Ectodermal cell (in vitro differentiated cells): ENCODE measurements around the gene ZDHHC1.
"Not testable (repeated sequence)": the region's sequence is repeated elsewhere in the genome, so short reads cannot be mapped to it uniquely, and the experiment has no call there.

Experiments
- H3K27ac ChIP-seq: 2 replicates; pipeline ENCODE4 v1.7.0; 2013; ENCODE audit warnings: mild to moderate bottlenecking, low read depth, low read length; ENCODE audit not compliant: insufficient read depth, poor library complexity, severe bottlenecking
- H3K27me3 ChIP-seq: 2 replicates; pipeline ENCODE4 v1.7.0; 2013; ENCODE audit warnings: mild to moderate bottlenecking, low read length; ENCODE audit not compliant: insufficient read depth, control insufficient read depth, poor library complexity, severe bottlenecking
- H3K36me3 ChIP-seq: one replicate; pipeline ENCODE4 v1.7.0; 2013; ENCODE audit warnings: low read length; ENCODE audit not compliant: control insufficient read depth, insufficient read depth
- H3K4me1 ChIP-seq: one replicate; pipeline ENCODE4 v1.7.0; 2013; ENCODE audit warnings: low read length; ENCODE audit not compliant: control insufficient read depth, insufficient read depth
- H3K4me3 ChIP-seq: 2 replicates; pipeline ENCODE4 v1.7.0; 2013; ENCODE audit warnings: low read depth, low read length, control low read depth; ENCODE audit not compliant: insufficient read depth
- H3K9me3 ChIP-seq: 2 replicates; pipeline ENCODE4 v1.7.0; 2013; ENCODE audit warnings: mild to moderate bottlenecking, low read length, moderate library complexity; ENCODE audit not compliant: control insufficient read depth
- WGBS, 2 experiments: methylation state at CpG; one replicate each; pipeline ENCODE4 v1.1.7; 2013; ENCODE audit warnings: missing lambda C conversion rate in 2 of 2; 5-methylcytosine and 5-hydroxymethylcytosine counted together

Gene ZDHHC1

GRCh38 chr16:67425061-67425460 is 8.8 kb upstream of the ZDHHC1 start:
- Histone ChIP-seq H3K4me3 (no peak overlapping the region), H3K27ac (no peak overlapping the region), H3K27me3 (peaks cover 18% of the 10 kb centered on the region), H3K9me3 (no peaks in the 10 kb centered on the region), H3K4me1 (peaks cover 20% of the 10 kb centered on the region), H3K36me3 (no peaks in the 10 kb centered on the region)
- WGBS, 2 experiments: 30 to 35% methylated on average over 5 of the region's 6 CpGs

- H3K27ac ChIP-seq: no peak overlapping the region
- peaks cover 10% of the 10 kb centered on the region for H3K27me3 ChIP-seq
- H3K4me3 ChIP-seq: peak overlapping the region; percentile 4
- H3K36me3 ChIP-seq: no peaks in the 10 kb centered on the region
- 24 to 27% methylated on average over 5 of the region's 5 CpGs for WGBS, 2 experiments
- H3K4me1 ChIP-seq: peaks cover 20% of the 10 kb centered on the region
- H3K9me3 ChIP-seq: no peaks in the 10 kb centered on the region
Observed at GRCh38 chr16:67424261-67424615, 8.0 kb upstream of the ZDHHC1 start.

GRCh38 chr16:67423611-67424260 is 7.5 kb upstream of the ZDHHC1 start:
- Histone ChIP-seq H3K4me3 (no peak overlapping the region), H3K4me1 (peaks cover 20% of the 10 kb centered on the region), H3K9me3 (no peaks in the 10 kb centered on the region), H3K27ac (no peak overlapping the region), H3K27me3 (peaks cover 5% of the 10 kb centered on the region), H3K36me3 (no peaks in the 10 kb centered on the region)
- WGBS, 2 experiments: 15 to 21% methylated on average over 8 to 9 of the region's 9 CpGs

GRCh38 chr16:67423015-67423414 is 6.7 kb upstream of the ZDHHC1 start:
- 90 to 93% methylated on average over 5 of the region's 5 CpGs for WGBS, 2 experiments
- H3K27ac ChIP-seq: no peak overlapping the region
- no peak overlapping the region for H3K4me3 ChIP-seq
- no peaks in the 10 kb centered on the region for H3K36me3 ChIP-seq
- H3K27me3 ChIP-seq: no peaks in the 10 kb centered on the region
- H3K9me3 ChIP-seq: no peaks in the 10 kb centered on the region
- peaks cover 20% of the 10 kb centered on the region for H3K4me1 ChIP-seq

GRCh38 chr16:67421030-67421429 is 4.8 kb upstream of the ZDHHC1 start:
- H3K4me1 ChIP-seq: peaks cover 20% of the 10 kb centered on the region
- WGBS, 2 experiments: 68 to 73% methylated on average over 4 of the region's 4 CpGs
- no peak overlapping the region for H3K4me3 ChIP-seq
- H3K36me3 ChIP-seq: no peaks in the 10 kb centered on the region
- peaks cover 6% of the 10 kb centered on the region for H3K27me3 ChIP-seq
- no peaks in the 10 kb centered on the region for H3K9me3 ChIP-seq
- no peak overlapping the region for H3K27ac ChIP-seq

- peaks cover 15% of the 10 kb centered on the region for H3K4me1 ChIP-seq
- H3K36me3 ChIP-seq: no peaks in the 10 kb centered on the region
- no peak overlapping the region for H3K27ac ChIP-seq
- H3K27me3 ChIP-seq: peaks cover 15% of the 10 kb centered on the region
- H3K4me3 ChIP-seq: no peak overlapping the region
- H3K9me3 ChIP-seq: no peaks in the 10 kb centered on the region
- 86 to 94% methylated on average over 3 of the region's 3 CpGs for WGBS, 2 experiments
Observed at GRCh38 chr16:67419931-67420330, 3.7 kb upstream of the ZDHHC1 start.

GRCh38 chr16:67419502-67419901 is 3.2 kb upstream of the ZDHHC1 start:
- Histone ChIP-seq H3K4me3 (no peak overlapping the region), H3K27me3 (peaks cover 15% of the 10 kb centered on the region), H3K27ac (no peak overlapping the region), H3K4me1 (peaks cover 11% of the 10 kb centered on the region), H3K36me3 (no peaks in the 10 kb centered on the region), H3K9me3 (no peaks in the 10 kb centered on the region)
- WGBS, 2 experiments: 93 to 99% methylated on average over 3 of the region's 3 CpGs

- WGBS, 2 experiments: 95 to 97% methylated on average over 2 of the region's 2 CpGs
- Histone ChIP-seq H3K36me3 (no peaks in the 10 kb centered on the region), H3K27ac (no peak overlapping the region), H3K4me1 (no peaks in the 10 kb centered on the region), H3K9me3 (no peaks in the 10 kb centered on the region), H3K27me3 (peaks cover 20% of the 10 kb centered on the region), H3K4me3 (no peak overlapping the region)
Observed at GRCh38 chr16:67417333-67418061, 1.2 kb upstream of the ZDHHC1 start.

GRCh38 chr16:67415421-67415820 is 856 bp downstream of the ZDHHC1 start:
- H3K27me3 ChIP-seq: peaks cover 20% of the 10 kb centered on the region
- not testable (repeated sequence) for H3K27ac ChIP-seq, H3K4me1 ChIP-seq, H3K36me3 ChIP-seq, H3K9me3 ChIP-seq
- H3K4me3 ChIP-seq: peak overlapping the region; percentile 64
- 92 to 93% methylated on average over 19 of the region's 19 CpGs for WGBS, 2 experiments

- Histone ChIP-seq H3K27me3 (peaks cover 20% of the 10 kb centered on the region), H3K27ac (no peak overlapping the region), H3K4me1 (no peaks in the 10 kb centered on the region), H3K36me3 (no peaks in the 10 kb centered on the region), H3K4me3 (no peak overlapping the region), H3K9me3 (no peaks in the 10 kb centered on the region)
- WGBS, 2 experiments: 38 to 40% methylated on average over 6 of the region's 6 CpGs
Observed at GRCh38 chr16:67413978-67414911, 2.0 kb downstream of the ZDHHC1 start.
